ENCODE measurements around the gene FOXL2NB. TPM values are rescaled to one million over a fixed set of nuclear protein-coding genes. Genes with fewer than 3 reads are reported as not detected.

FOXL2NB gene
- total RNA-seq, 1 donor from 2014 or later: 1.5 TPM

- peak overlapping the region; percentile 34 for H3K27ac ChIP-seq
- H3K27me3 ChIP-seq: no peaks in the 10 kb centered on the region
- peaks cover 34% of the 10 kb centered on the region for H3K4me1 ChIP-seq
- DNase-seq (ENCODE audit: extremely low spot score in 2 of 2): no peak
- TF ChIP-seq POLR2A (IDR thresholded peaks at IDR 0.05) (no peak), POLR2AphosphoS5 (IDR thresholded peaks at IDR 0.05; ENCODE audit: insufficient read depth in 1 of 2, low read depth in 1 of 2) (no peak)
- TF ChIP-seq, protein P1, sequence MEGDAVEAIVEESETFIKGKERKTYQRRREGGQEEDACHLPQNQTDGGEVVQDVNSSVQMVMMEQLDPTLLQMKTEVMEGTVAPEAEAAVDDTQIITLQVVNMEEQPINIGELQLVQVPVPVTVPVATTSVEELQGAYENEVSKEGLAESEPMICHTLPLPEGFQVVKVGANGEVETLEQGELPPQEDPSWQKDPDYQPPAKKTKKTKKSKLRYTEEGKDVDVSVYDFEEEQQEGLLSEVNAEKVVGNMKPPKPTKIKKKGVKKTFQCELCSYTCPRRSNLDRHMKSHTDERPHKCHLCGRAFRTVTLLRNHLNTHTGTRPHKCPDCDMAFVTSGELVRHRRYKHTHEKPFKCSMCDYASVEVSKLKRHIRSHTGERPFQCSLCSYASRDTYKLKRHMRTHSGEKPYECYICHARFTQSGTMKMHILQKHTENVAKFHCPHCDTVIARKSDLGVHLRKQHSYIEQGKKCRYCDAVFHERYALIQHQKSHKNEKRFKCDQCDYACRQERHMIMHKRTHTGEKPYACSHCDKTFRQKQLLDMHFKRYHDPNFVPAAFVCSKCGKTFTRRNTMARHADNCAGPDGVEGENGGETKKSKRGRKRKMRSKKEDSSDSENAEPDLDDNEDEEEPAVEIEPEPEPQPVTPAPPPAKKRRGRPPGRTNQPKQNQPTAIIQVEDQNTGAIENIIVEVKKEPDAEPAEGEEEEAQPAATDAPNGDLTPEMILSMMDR (IDR thresholded peaks at IDR 0.05): no peak
- no peaks in the 10 kb centered on the region for H3K36me3 ChIP-seq
- peak overlapping the region; percentile 36 to 52 for H3K4me3 ChIP-seq
- intact Hi-C loops (cut with DNase I): no loop called here
- no peaks in the 10 kb centered on the region for H3K9me3 ChIP-seq
Observed at GRCh38 chr3:138936741-138937689, 10.0 kb upstream of the FOXL2NB start.

DNA sequence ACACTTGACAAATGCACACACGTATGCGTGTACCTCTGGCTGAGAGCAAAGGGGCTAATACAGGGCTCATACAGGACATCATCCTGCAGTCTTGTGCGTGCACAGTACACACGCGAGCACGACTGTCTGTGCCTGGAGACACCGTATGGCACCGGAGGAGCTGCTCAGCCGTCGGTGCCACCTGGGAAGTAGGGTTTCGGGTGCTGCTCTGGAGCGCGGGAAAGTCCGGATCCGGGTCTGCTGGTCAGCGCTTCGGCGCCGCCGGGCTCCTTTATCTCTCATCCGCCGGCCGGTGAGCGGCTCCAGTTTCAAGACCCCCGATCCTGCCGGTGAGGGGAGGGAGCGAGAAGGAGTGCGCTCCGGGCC, 9.3 kb upstream of the FOXL2NB start:
- H3K4me3 ChIP-seq: peak overlapping the region in 1 of 2 donors; percentile 4
- intact Hi-C loops (cut with DNase I): no loop called here
- no peak for TF ChIP-seq POLR2A (IDR thresholded peaks at IDR 0.05)
- TF ChIP-seq, protein P1 (IDR thresholded peaks at IDR 0.05): no peak
- TF ChIP-seq POLR2AphosphoS5 (IDR thresholded peaks at IDR 0.05; ENCODE audit: insufficient read depth in 1 of 2, low read depth in 1 of 2): no peak

GRCh38 chr3:138938056-138938876, 8.8 kb upstream of the FOXL2NB start:
- Histone ChIP-seq H3K27me3 (no peaks in the 10 kb centered on the region), H3K4me1 (peaks cover 34% of the 10 kb centered on the region), H3K4me3 (peak overlapping the region in 1 of 2 donors; percentile 4), H3K9me3 (no peaks in the 10 kb centered on the region), H3K36me3 (no peaks in the 10 kb centered on the region), H3K27ac (no peak overlapping the region)
- intact Hi-C loops (cut with DNase I): no loop called here
- DNase-seq (ENCODE audit: extremely low spot score in 2 of 2): no peak
- TF ChIP-seq POLR2A (IDR thresholded peaks at IDR 0.05) (no peak), POLR2AphosphoS5 (IDR thresholded peaks at IDR 0.05; ENCODE audit: insufficient read depth in 1 of 2, low read depth in 1 of 2) (no peak)
- TF ChIP-seq, protein P1 (IDR thresholded peaks at IDR 0.05): no peak

More for the DNA sequence above, 9.3 kb upstream of the FOXL2NB start:
- H3K4me1 ChIP-seq: peaks cover 34% of the 10 kb centered on the region
- H3K36me3 ChIP-seq: no peaks in the 10 kb centered on the region
- no peaks in the 10 kb centered on the region for H3K27me3 ChIP-seq
- H3K27ac ChIP-seq: no peak overlapping the region
- H3K9me3 ChIP-seq: no peaks in the 10 kb centered on the region
- no peak for DNase-seq (ENCODE audit: extremely low spot score in 2 of 2)

- DNase-seq (ENCODE audit: extremely low spot score in 2 of 2): no peak
- intact Hi-C loops (cut with DNase I): no loop called here
- no peak for TF ChIP-seq POLR2AphosphoS5 (IDR thresholded peaks at IDR 0.05; ENCODE audit: insufficient read depth in 1 of 2, low read depth in 1 of 2)
- no peak for TF ChIP-seq POLR2A (IDR thresholded peaks at IDR 0.05)
- TF ChIP-seq, protein P1 (IDR thresholded peaks at IDR 0.05): no peak
- no peaks in the 10 kb centered on the region for H3K36me3 ChIP-seq
- no peaks in the 10 kb centered on the region for H3K27me3 ChIP-seq
- no peak overlapping the region for H3K27ac ChIP-seq
- no peaks in the 10 kb centered on the region for H3K9me3 ChIP-seq
- H3K4me3 ChIP-seq: no peak overlapping the region
- H3K4me1 ChIP-seq: peaks cover 34% of the 10 kb centered on the region
Observed at GRCh38 chr3:138938877-138939560, 8.0 kb upstream of the FOXL2NB start.
